CD8-positive, alpha-beta memory T cell (primary cell): Measurements from ENCODE around the gene CA10. TPM values are rescaled to one million over a fixed set of nuclear protein-coding genes. Genes with fewer than 3 reads are reported as not detected.

ENCODE experiments used
- CTCF ChIA-PET: fragments of 350-600 bp; sonication (Branson Sonifier 250); formaldehyde crosslinking; loops from one replicate; lab custom pipeline; 2021; ENCODE audit warnings: antibody characterized with exemption; lab: Charles Lee
- POLR2A ChIA-PET: fragments of 350-600 bp; sonication (Branson Sonifier 250); formaldehyde crosslinking; loops from one replicate; lab custom pipeline; 2021; ENCODE audit warnings: antibody characterized with exemption; lab: Charles Lee
- DNase-seq, 5 donors: peaks; one replicate each; pipeline versions ENCODE4 v3.0.0 to v3.0.0-alpha.2; 2020 to 2022; ENCODE audit warnings: mixed read lengths in 1 of 5
- H3K27ac ChIP-seq: one replicate; pipeline ENCODE4 v1.7.0; 2013; ENCODE audit warnings: low read depth, mild to moderate bottlenecking, low read length, moderate library complexity
- H3K27me3 ChIP-seq: 2 replicates; pipeline ENCODE4 v1.7.0; 2013; ENCODE audit warnings: low read length, mild to moderate bottlenecking; ENCODE audit not compliant: insufficient read depth, poor library complexity, severe bottlenecking
- H3K36me3 ChIP-seq: 2 replicates; pipeline ENCODE4 v1.7.0; 2013; ENCODE audit warnings: mild to moderate bottlenecking, low read length, moderate library complexity; ENCODE audit not compliant: insufficient read depth
- H3K4me1 ChIP-seq: 2 replicates; pipeline ENCODE4 v1.7.0; 2013; ENCODE audit warnings: mild to moderate bottlenecking, low read length, moderate library complexity; ENCODE audit not compliant: insufficient read depth
- H3K4me3 ChIP-seq: 2 replicates; pipeline ENCODE4 v1.7.0; 2013; ENCODE audit warnings: mild to moderate bottlenecking, low read length
- H3K9me3 ChIP-seq: 2 replicates; pipeline ENCODE4 v1.7.0; 2013; ENCODE audit warnings: mild to moderate bottlenecking, low read length
- H3K27ac Mint-ChIP-seq, 8 donors: one replicate each; pipeline ENCODE4 v1.8.0; 2020 to 2021; ENCODE audit warnings: mixed read lengths in 8 of 8, mild to moderate bottlenecking in 6 of 8, inconsistent platforms in 3 of 8, moderate library complexity in 3 of 8
- H3K27me3 Mint-ChIP-seq, 2 donors: one replicate each; pipeline ENCODE4 v1.8.0; 2020 to 2021; ENCODE audit warnings: mixed read lengths in 2 of 2, mild to moderate bottlenecking in 1 of 2, moderate library complexity in 1 of 2
- H3K36me3 Mint-ChIP-seq, 3 donors: one replicate each; pipeline ENCODE4 v1.8.0; 2020 to 2021; ENCODE audit warnings: mixed read lengths in 3 of 3, inconsistent platforms in 1 of 3, mild to moderate bottlenecking in 1 of 3
- H3K4me1 Mint-ChIP-seq, 3 donors: one replicate each; pipeline ENCODE4 v1.8.0; 2020 to 2021; ENCODE audit warnings: mixed read lengths in 3 of 3, inconsistent platforms in 1 of 3, mild to moderate bottlenecking in 1 of 3
- H3K4me3 Mint-ChIP-seq, 7 donors: one replicate each; pipeline ENCODE4 v1.8.0; 2020 to 2021; ENCODE audit warnings: mixed read lengths in 7 of 7, mild to moderate bottlenecking in 6 of 7, moderate library complexity in 4 of 7, inconsistent platforms in 2 of 7
- H3K9me3 Mint-ChIP-seq, 5 donors: one replicate each; pipeline ENCODE4 v1.8.0; 2020 to 2022; ENCODE audit warnings: mixed read lengths in 5 of 5, mild to moderate bottlenecking in 3 of 5, moderate library complexity in 2 of 5, inconsistent platforms in 1 of 5
- polyA plus RNA-seq: library from polyadenylated mRNA; unstranded; fragments of 300-500 nt; fragmentation: Illumina TruSeq; gene quantifications from one replicate; pipeline ENCODE4 v1.2.3, GENCODE V29; 2021
- total RNA-seq, 2 experiments: library from RNA; stranded (reverse); gene quantifications; one replicate each; pipeline ENCODE4 v1.2.3, GENCODE V29; 2021

The CA10 gene
- total and polyA plus RNA-seq, 3 experiments from 2014 or later = 0.18 TPM; not detected in 2

- Histone ChIP-seq H3K4me3 (no peak overlapping the region), H3K27ac (no peak overlapping the region), H3K4me1 (no peaks in the 10 kb centered on the region), H3K36me3 (no peaks in the 10 kb centered on the region), H3K27me3 (no peaks in the 10 kb centered on the region), H3K9me3 (no peaks in the 10 kb centered on the region)
- Mint-ChIP-seq H3K36me3 (no peaks in the 10 kb centered on the region), H3K4me3 (no peak overlapping the region), H3K27me3 (peaks cover 0 to 3% of the 10 kb centered on the region in 2 donors), H3K4me1 (no peaks in the 10 kb centered on the region), H3K27ac (no peak overlapping the region), H3K9me3 (peaks cover 0 to 2% (median 0%) of the 10 kb centered on the region in 5 donors)
- DNase-seq = no peak
- POLR2A ChIA-PET = no interaction called here
- CTCF ChIA-PET = no interaction called here
Observed at GRCh38 chr17:51746421-51746820, 412.1 kb downstream of the CA10 start.

GRCh38 chr17:51745993-51746392 is 412.5 kb downstream of the CA10 start:
- no peaks in the 10 kb centered on the region for H3K9me3 ChIP-seq
- H3K36me3 ChIP-seq = no peaks in the 10 kb centered on the region
- no peaks in the 10 kb centered on the region for H3K27me3 ChIP-seq
- Mint-ChIP-seq H3K27me3 (peaks cover 0 to 3% of the 10 kb centered on the region in 2 donors), H3K27ac (no peak overlapping the region), H3K4me1 (no peaks in the 10 kb centered on the region), H3K9me3 (peaks cover 0 to 2% (median 0%) of the 10 kb centered on the region in 5 donors), H3K4me3 (no peak overlapping the region), H3K36me3 (no peaks in the 10 kb centered on the region)
- H3K4me1 ChIP-seq = no peaks in the 10 kb centered on the region
- DNase-seq = no peak
- ChIA-PET POLR2A (no interaction called here), CTCF (no interaction called here)
- H3K27ac ChIP-seq = no peak overlapping the region
- H3K4me3 ChIP-seq = no peak overlapping the region

- CTCF ChIA-PET = no interaction called here
- POLR2A ChIA-PET = no interaction called here
- peaks cover 1 to 3% of the 10 kb centered on the region in 2 donors for H3K27me3 Mint-ChIP-seq
Observed at GRCh38 chr17:51743477-51743876, 415.0 kb downstream of the CA10 start.

GRCh38 chr17:51742571-51742970 is 415.9 kb downstream of the CA10 start:
- Histone ChIP-seq H3K27ac (no peak overlapping the region), H3K9me3 (no peaks in the 10 kb centered on the region), H3K27me3 (no peaks in the 10 kb centered on the region), H3K36me3 (no peaks in the 10 kb centered on the region), H3K4me1 (no peaks in the 10 kb centered on the region), H3K4me3 (no peak overlapping the region)
- no peak overlapping the region for H3K4me3 Mint-ChIP-seq
- H3K9me3 Mint-ChIP-seq = no peaks in the 10 kb centered on the region
- H3K36me3 Mint-ChIP-seq = no peaks in the 10 kb centered on the region
- ChIA-PET POLR2A (no interaction called here), CTCF (no interaction called here)
- no peaks in the 10 kb centered on the region for H3K4me1 Mint-ChIP-seq
- DNase-seq = no peak
- no peak overlapping the region for H3K27ac Mint-ChIP-seq
- peaks cover 1 to 3% of the 10 kb centered on the region in 2 donors for H3K27me3 Mint-ChIP-seq

More at GRCh38 chr17:51743477-51743876, 415.0 kb downstream of the CA10 start:
- no peaks in the 10 kb centered on the region for H3K9me3 Mint-ChIP-seq
- H3K4me3 Mint-ChIP-seq = no peak overlapping the region
- no peaks in the 10 kb centered on the region for H3K4me1 ChIP-seq
- H3K4me3 ChIP-seq = no peak overlapping the region
- H3K27ac Mint-ChIP-seq = no peak overlapping the region
- no peaks in the 10 kb centered on the region for H3K36me3 ChIP-seq
- no peaks in the 10 kb centered on the region for H3K4me1 Mint-ChIP-seq
- H3K27ac ChIP-seq = no peak overlapping the region
- H3K36me3 Mint-ChIP-seq = no peaks in the 10 kb centered on the region
- H3K27me3 ChIP-seq = no peaks in the 10 kb centered on the region
- H3K9me3 ChIP-seq = no peaks in the 10 kb centered on the region
- no peak for DNase-seq

- Histone ChIP-seq H3K4me3 (no peak overlapping the region), H3K9me3 (no peaks in the 10 kb centered on the region), H3K27me3 (no peaks in the 10 kb centered on the region), H3K4me1 (no peaks in the 10 kb centered on the region), H3K36me3 (no peaks in the 10 kb centered on the region), H3K27ac (no peak overlapping the region)
- Mint-ChIP-seq H3K36me3 (no peaks in the 10 kb centered on the region), H3K4me3 (no peak overlapping the region), H3K9me3 (no peaks in the 10 kb centered on the region), H3K27me3 (peaks cover 1 to 3% of the 10 kb centered on the region in 2 donors), H3K4me1 (no peaks in the 10 kb centered on the region), H3K27ac (no peak overlapping the region)
- no peak for DNase-seq
- CTCF ChIA-PET = no interaction called here
- POLR2A ChIA-PET = no interaction called here
Observed at GRCh38 chr17:51741458-51741857, 417.1 kb downstream of the CA10 start.

GRCh38 chr17:51740531-51740930 is 418.0 kb downstream of the CA10 start:
- H3K4me1 ChIP-seq = no peaks in the 10 kb centered on the region
- Mint-ChIP-seq H3K4me1 (no peaks in the 10 kb centered on the region), H3K27me3 (peaks cover 1 to 3% of the 10 kb centered on the region in 2 donors), H3K36me3 (no peaks in the 10 kb centered on the region), H3K9me3 (no peaks in the 10 kb centered on the region), H3K27ac (no peak overlapping the region), H3K4me3 (no peak overlapping the region)
- no peaks in the 10 kb centered on the region for H3K9me3 ChIP-seq
- POLR2A ChIA-PET = no interaction called here
- H3K27ac ChIP-seq = no peak overlapping the region
- no peaks in the 10 kb centered on the region for H3K36me3 ChIP-seq
- no peak for DNase-seq
- H3K27me3 ChIP-seq = no peaks in the 10 kb centered on the region
- CTCF ChIA-PET = no interaction called here
- H3K4me3 ChIP-seq = no peak overlapping the region

GRCh38 chr17:51739245-51739886 is 419.1 kb downstream of the CA10 start:
- Histone ChIP-seq H3K27me3 (no peaks in the 10 kb centered on the region), H3K4me1 (no peaks in the 10 kb centered on the region), H3K4me3 (no peak overlapping the region), H3K36me3 (no peaks in the 10 kb centered on the region), H3K9me3 (no peaks in the 10 kb centered on the region), H3K27ac (no peak overlapping the region)
- Mint-ChIP-seq H3K4me1 (no peaks in the 10 kb centered on the region), H3K9me3 (no peaks in the 10 kb centered on the region), H3K36me3 (no peaks in the 10 kb centered on the region), H3K27ac (no peak overlapping the region), H3K4me3 (no peak overlapping the region), H3K27me3 (peaks cover 3 to 5% of the 10 kb centered on the region in 2 donors)
- POLR2A ChIA-PET = no interaction called here
- CTCF ChIA-PET = no interaction called here
- no peak for DNase-seq

GRCh38 chr17:51736356-51736755 is 422.2 kb downstream of the CA10 start:
- DNase-seq = no peak
- H3K36me3 ChIP-seq = no peaks in the 10 kb centered on the region
- H3K27ac ChIP-seq = no peak overlapping the region
- Mint-ChIP-seq H3K4me3 (no peak overlapping the region), H3K27ac (no peak overlapping the region), H3K9me3 (no peaks in the 10 kb centered on the region), H3K4me1 (no peaks in the 10 kb centered on the region), H3K27me3 (peaks cover 5 to 8% of the 10 kb centered on the region in 2 donors), H3K36me3 (no peaks in the 10 kb centered on the region)
- no peaks in the 10 kb centered on the region for H3K9me3 ChIP-seq
- POLR2A ChIA-PET = no interaction called here
- no peak overlapping the region for H3K4me3 ChIP-seq
- CTCF ChIA-PET = no interaction called here
- no peaks in the 10 kb centered on the region for H3K4me1 ChIP-seq
- no peaks in the 10 kb centered on the region for H3K27me3 ChIP-seq
